ENCODE measurements around the gene NISCH. TPM values are rescaled to one million over a fixed set of nuclear protein-coding genes. Genes with fewer than 3 reads are reported as not detected.

Gene NISCH
- total RNA-seq, 6 experiments from 2014 or later, result 46.4 to 62.5 (median 55.8) TPM

DNA sequence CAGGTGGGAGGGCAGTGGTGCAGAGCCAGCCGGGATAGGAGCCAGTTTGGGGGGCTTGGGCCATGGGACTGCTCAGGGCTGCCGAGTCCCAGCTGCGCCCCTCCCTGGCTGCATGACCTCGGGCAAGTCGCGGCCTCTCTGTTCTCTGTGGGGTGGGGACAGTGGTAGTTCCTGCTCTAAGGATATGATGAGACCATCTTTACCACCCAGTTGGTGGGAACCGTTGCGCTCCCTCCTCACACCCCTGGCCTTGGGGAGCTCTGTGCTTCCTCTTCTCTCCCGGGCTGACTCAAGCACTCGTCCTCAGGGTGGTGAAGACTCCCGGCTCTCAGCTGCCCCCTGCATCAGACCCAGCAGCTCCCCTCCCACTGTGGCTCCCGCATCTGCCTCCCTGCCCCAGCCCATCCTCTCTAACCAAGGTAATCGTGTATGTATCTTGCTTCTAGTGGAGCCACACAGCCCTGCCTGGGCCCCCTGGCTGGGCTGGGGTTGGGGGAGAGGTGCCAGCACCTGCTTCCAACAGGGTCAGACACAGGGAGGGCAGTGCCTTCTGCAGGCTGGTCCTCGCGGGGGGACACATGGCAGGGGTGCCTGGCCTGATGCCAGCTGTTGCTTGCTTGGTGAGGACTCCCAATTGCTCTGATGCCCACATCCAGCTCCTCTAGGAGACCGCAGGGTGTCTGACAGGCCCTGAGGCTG, 24.6 kb downstream of the NISCH start:
- H3K9me3 Mint-ChIP-seq, result no peaks in the 10 kb centered on the region
- H3K27ac Mint-ChIP-seq, result no peak overlapping the region
- no peak for TF ChIP-seq CTCF (IDR thresholded peaks at IDR 0.05)
- no peaks in the 10 kb centered on the region; the same call in 1 of the 2 replicates for H3K27me3 Mint-ChIP-seq (ENCODE audit: insufficient read depth)
- no peak overlapping the region for H3K4me3 Mint-ChIP-seq
- DNase-seq, result no peak
- peaks cover 27% of the 10 kb centered on the region for H3K4me1 Mint-ChIP-seq (ENCODE audit: low read depth)
- peaks cover 22% of the 10 kb centered on the region for H3K36me3 Mint-ChIP-seq (ENCODE audit: low read depth)

- no peaks in the 10 kb centered on the region for H3K9me3 Mint-ChIP-seq
- H3K36me3 Mint-ChIP-seq (ENCODE audit: low read depth), result peaks cover 22% of the 10 kb centered on the region
- H3K27me3 Mint-ChIP-seq (ENCODE audit: insufficient read depth), result no peaks in the 10 kb centered on the region; the same call in 1 of the 2 replicates
- peaks cover 27% of the 10 kb centered on the region for H3K4me1 Mint-ChIP-seq (ENCODE audit: low read depth)
- TF ChIP-seq CTCF (IDR thresholded peaks at IDR 0.05), result no peak
- H3K27ac Mint-ChIP-seq, result no peak overlapping the region
- DNase-seq, result no peak
- no peak overlapping the region for H3K4me3 Mint-ChIP-seq
Observed at GRCh38 chr3:52480768-52481715, 25.6 kb downstream of the NISCH start.

DNA sequence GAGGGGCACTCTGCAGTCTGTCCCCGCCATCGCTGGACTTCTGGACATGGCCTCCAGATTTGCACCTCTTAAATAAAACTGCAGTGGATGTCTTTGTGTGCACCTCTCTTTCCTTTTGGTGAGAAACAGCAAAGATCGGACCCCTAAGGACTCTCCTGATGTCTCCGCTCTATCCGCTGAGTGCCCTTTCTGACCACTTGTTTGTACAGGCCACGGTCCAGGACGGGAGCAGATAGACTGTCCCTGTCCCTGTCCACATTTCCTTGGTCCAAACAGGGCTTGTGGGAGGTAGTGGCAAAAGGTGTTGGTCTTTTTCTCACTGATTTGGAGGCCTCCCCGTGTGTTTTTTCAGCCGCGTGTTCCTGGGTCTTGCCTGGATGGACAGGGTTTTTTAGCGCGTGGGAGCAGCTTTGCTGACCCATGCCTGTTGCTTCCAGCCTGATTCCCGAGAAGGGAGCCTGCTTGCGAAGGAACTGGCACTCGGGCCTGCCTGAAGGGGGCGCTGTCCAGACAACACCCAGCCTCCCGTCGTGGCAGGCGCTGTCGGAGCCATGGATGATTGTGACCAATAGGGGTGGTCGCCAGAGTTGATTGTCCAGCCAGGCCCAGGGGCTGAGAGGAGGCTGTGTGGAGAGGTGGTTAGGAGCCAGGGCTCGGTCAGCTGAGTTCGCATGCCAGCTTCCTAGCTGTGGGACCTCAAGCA, 26.6 kb downstream of the NISCH start:
- no peak for DNase-seq
- no peaks in the 10 kb centered on the region; the same call in 1 of the 2 replicates for H3K27me3 Mint-ChIP-seq (ENCODE audit: insufficient read depth)
- TF ChIP-seq CTCF (IDR thresholded peaks at IDR 0.05), result peak; percentile 82
- H3K4me3 Mint-ChIP-seq, result no peak overlapping the region
- H3K27ac Mint-ChIP-seq, result no peak overlapping the region
- peaks cover 27% of the 10 kb centered on the region for H3K4me1 Mint-ChIP-seq (ENCODE audit: low read depth)
- H3K9me3 Mint-ChIP-seq, result no peaks in the 10 kb centered on the region
- H3K36me3 Mint-ChIP-seq (ENCODE audit: low read depth), result peaks cover 22% of the 10 kb centered on the region

GRCh38 chr3:52483081-52483480, 27.7 kb downstream of the NISCH start:
- TF ChIP-seq CTCF (IDR thresholded peaks at IDR 0.05), result no peak
- H3K27me3 Mint-ChIP-seq (ENCODE audit: insufficient read depth), result peaks cover 2% of the 10 kb centered on the region
- H3K4me3 Mint-ChIP-seq, result no peak overlapping the region
- H3K27ac Mint-ChIP-seq, result peak overlapping the region; percentile 61
- H3K9me3 Mint-ChIP-seq, result no peaks in the 10 kb centered on the region
- H3K36me3 Mint-ChIP-seq (ENCODE audit: low read depth), result peaks cover 27% of the 10 kb centered on the region
- no peak for DNase-seq
- H3K4me1 Mint-ChIP-seq (ENCODE audit: low read depth), result peaks cover 27% of the 10 kb centered on the region

GRCh38 chr3:52483577-52484381, 28.4 kb downstream of the NISCH start:
- Mint-ChIP-seq H3K9me3 (no peaks in the 10 kb centered on the region), H3K4me1 (ENCODE audit: low read depth) (peaks cover 27% of the 10 kb centered on the region), H3K36me3 (ENCODE audit: low read depth) (peaks cover 27% of the 10 kb centered on the region), H3K4me3 (no peak overlapping the region; the same call in 1 of the 2 replicates), H3K27ac (peak overlapping the region; percentile 61), H3K27me3 (ENCODE audit: insufficient read depth) (peaks cover 2% of the 10 kb centered on the region)
- TF ChIP-seq CTCF (IDR thresholded peaks at IDR 0.05), result no peak
- DNase-seq, result peak; percentile 32
